CD4-positive, alpha-beta T cell (primary cell): ENCODE results near the gene ANLN. TPM values are rescaled to one million over a fixed set of nuclear protein-coding genes. Genes with fewer than 3 reads are reported as not detected.
"Not testable (repeated sequence)": the region's sequence is repeated elsewhere in the genome, so short reads cannot be mapped to it uniquely, and the experiment has no call there.

Experiments
- ATAC-seq: fragments of 200-7000 bp; cut with Tn5 transposase; one replicate; pipeline ENCODE4 v1.10.0; 2022; ENCODE audit warnings: mild to moderate bottlenecking; ENCODE audit not compliant: poor library complexity
- CTCF ChIA-PET: fragments of 350-600 bp; sonication (Branson Sonifier 250); formaldehyde crosslinking; loops from one replicate; lab custom pipeline; 2021; ENCODE audit warnings: antibody characterized with exemption, inconsistent platforms; lab: Charles Lee
- POLR2A ChIA-PET: fragments of 350-600 bp; sonication (Branson Sonifier 250); formaldehyde crosslinking; loops from one replicate; lab custom pipeline; 2021; ENCODE audit warnings: antibody characterized with exemption, inconsistent platforms; lab: Charles Lee
- DNase-seq, 14 experiments: peaks; one replicate each; pipeline ENCODE4 v3.0.0-alpha.2; 2013 to 2020; ENCODE audit warnings: mixed read lengths in 2 of 14
- H3K27ac ChIP-seq, 2 donors: one replicate each; pipeline versions ENCODE4 v1.5.1 to v1.7.0; 2013; ENCODE audit warnings: low read length in 2 of 2, low read depth in 1 of 2, mild to moderate bottlenecking in 1 of 2
- H3K27me3 ChIP-seq, 2 experiments: 1 replicate in 1 of 2; 2 replicates in 1 of 2; pipeline versions ENCODE4 v1.6.1 to v1.7.0; 2013; ENCODE audit warnings: low read length in 2 of 2, control low read depth in 1 of 2, mild to moderate bottlenecking in 1 of 2, moderate library complexity in 1 of 2; ENCODE audit not compliant: insufficient read depth in 2 of 2, control insufficient read depth in 1 of 2
- H3K36me3 ChIP-seq: one replicate; pipeline ENCODE4 v1.6.1; 2013; ENCODE audit warnings: low read length, control low read depth; ENCODE audit not compliant: insufficient read depth
- H3K4me1 ChIP-seq: one replicate; pipeline ENCODE4 v1.6.1; 2013; ENCODE audit warnings: low read length, control low read depth; ENCODE audit not compliant: insufficient read depth
- H3K4me3 ChIP-seq: one replicate; pipeline ENCODE4 v1.5.1; 2013; ENCODE audit warnings: mild to moderate bottlenecking, low read length, moderate library complexity
- H3K9me3 ChIP-seq, 2 experiments: 1 replicate in 1 of 2; 2 replicates in 1 of 2; pipeline versions ENCODE4 v1.6.1 to v1.7.0; 2013; ENCODE audit warnings: low read length in 2 of 2, mild to moderate bottlenecking in 2 of 2, control low read depth in 1 of 2, moderate library complexity in 1 of 2; ENCODE audit not compliant: control insufficient read depth in 1 of 2, insufficient read depth in 1 of 2
- H3K27ac Mint-ChIP-seq: one replicate; pipeline ENCODE4 v1.8.0; 2020; ENCODE audit warnings: mixed read lengths
- H3K27me3 Mint-ChIP-seq: one replicate; pipeline ENCODE4 v1.8.0; 2021; ENCODE audit warnings: mixed read lengths
- H3K36me3 Mint-ChIP-seq: one replicate; pipeline ENCODE4 v1.8.0; 2021; ENCODE audit warnings: low read depth, mixed read lengths
- H3K4me1 Mint-ChIP-seq: one replicate; pipeline ENCODE4 v1.8.0; 2021; ENCODE audit warnings: low read depth, mixed read lengths
- H3K4me3 Mint-ChIP-seq: one replicate; pipeline ENCODE4 v1.8.0; 2020; ENCODE audit warnings: mild to moderate bottlenecking, mixed read lengths
- H3K9me3 Mint-ChIP-seq: one replicate; pipeline ENCODE4 v1.8.0; 2020; ENCODE audit warnings: mixed read lengths
- intact Hi-C, 2 experiments: fragments of 100-400 bp; cut with DNase I in 1 of 2; cut with micrococcal nuclease in 1 of 2; formaldehyde crosslinking; loops; one replicate each; pipeline versions ENCODE4 v1.15.1 to v1.9.0; 2023 to 2025; cut with DNase I, micrococcal nuclease
- total RNA-seq, 174 experiments: library from RNA in 2 of 174; stranded (reverse) in 2 of 174; gene quantifications; one replicate each; pipeline ENCODE4 v1.2.3 and lab custom pipeline; 2021 to 2026
- TF ChIP-seq, protein P1 (sequence below): fragments of 200-600 bp; IDR thresholded peaks from one replicate; pipeline ENCODE4 v1.8.0; 2022; ENCODE audit warnings: antibody characterized with exemption, mild to moderate bottlenecking

Gene ANLN
- total RNA-seq, 2 experiments from 2014 or later, result 0.33 to 1.1 TPM

- no peaks in the 10 kb centered on the region for H3K36me3 Mint-ChIP-seq
- H3K27me3 ChIP-seq, result no peaks in the 10 kb centered on the region
- H3K4me1 Mint-ChIP-seq, result peaks cover 13% of the 10 kb centered on the region
- DNase-seq (no peak), ATAC-seq (no peak)
- H3K36me3 ChIP-seq, result no peaks in the 10 kb centered on the region
- no peak overlapping the region for H3K27ac Mint-ChIP-seq
- H3K4me1 ChIP-seq, result peaks cover 8% of the 10 kb centered on the region
- H3K27me3 Mint-ChIP-seq, result no peaks in the 10 kb centered on the region
- no peak overlapping the region for H3K4me3 Mint-ChIP-seq
- CTCF ChIA-PET, result interaction anchor here (1.5 to 2.3 kb wide), 2 partner anchors 9 to 720 kb away, joined by 3 to 9 read pairs; no protein-coding TSS in a partner anchor
- intact Hi-C loops, result no loop called here
- H3K9me3 Mint-ChIP-seq, result peaks cover 13% of the 10 kb centered on the region
- no peaks in the 10 kb centered on the region for H3K9me3 ChIP-seq
- H3K4me3 ChIP-seq, result no peak overlapping the region
- no peak overlapping the region for H3K27ac ChIP-seq
- TF ChIP-seq, protein P1, sequence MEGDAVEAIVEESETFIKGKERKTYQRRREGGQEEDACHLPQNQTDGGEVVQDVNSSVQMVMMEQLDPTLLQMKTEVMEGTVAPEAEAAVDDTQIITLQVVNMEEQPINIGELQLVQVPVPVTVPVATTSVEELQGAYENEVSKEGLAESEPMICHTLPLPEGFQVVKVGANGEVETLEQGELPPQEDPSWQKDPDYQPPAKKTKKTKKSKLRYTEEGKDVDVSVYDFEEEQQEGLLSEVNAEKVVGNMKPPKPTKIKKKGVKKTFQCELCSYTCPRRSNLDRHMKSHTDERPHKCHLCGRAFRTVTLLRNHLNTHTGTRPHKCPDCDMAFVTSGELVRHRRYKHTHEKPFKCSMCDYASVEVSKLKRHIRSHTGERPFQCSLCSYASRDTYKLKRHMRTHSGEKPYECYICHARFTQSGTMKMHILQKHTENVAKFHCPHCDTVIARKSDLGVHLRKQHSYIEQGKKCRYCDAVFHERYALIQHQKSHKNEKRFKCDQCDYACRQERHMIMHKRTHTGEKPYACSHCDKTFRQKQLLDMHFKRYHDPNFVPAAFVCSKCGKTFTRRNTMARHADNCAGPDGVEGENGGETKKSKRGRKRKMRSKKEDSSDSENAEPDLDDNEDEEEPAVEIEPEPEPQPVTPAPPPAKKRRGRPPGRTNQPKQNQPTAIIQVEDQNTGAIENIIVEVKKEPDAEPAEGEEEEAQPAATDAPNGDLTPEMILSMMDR, result no peak
- POLR2A ChIA-PET, result interaction anchor here (0.7 kb wide), 1 partner anchor 1112 kb away, joined by 4 read pairs; no protein-coding TSS in a partner anchor
Observed at GRCh38 chr7:36478745-36479144, 89.1 kb downstream of the ANLN start.

GRCh38 chr7:36483853-36484252 is 94.2 kb downstream of the ANLN start:
- not testable (repeated sequence) for H3K27me3 Mint-ChIP-seq
- H3K4me1 Mint-ChIP-seq, result peaks cover 13% of the 10 kb centered on the region

GRCh38 chr7:36484265-36484664 is 94.6 kb downstream of the ANLN start:
- Histone ChIP-seq H3K27ac (no peak overlapping the region), H3K4me3 (no peak overlapping the region), H3K9me3 (no peaks in the 10 kb centered on the region), H3K36me3 (no peaks in the 10 kb centered on the region), H3K4me1 (no peaks in the 10 kb centered on the region), H3K27me3 (no peaks in the 10 kb centered on the region)
- CTCF ChIA-PET, result interaction anchor here (1.3 kb wide), 1 partner anchor 698 kb away, joined by 5 read pairs; no protein-coding TSS in a partner anchor
- no peaks in the 10 kb centered on the region for H3K36me3 Mint-ChIP-seq
- no peak overlapping the region for H3K27ac Mint-ChIP-seq
- no peak for ATAC-seq
- TF ChIP-seq, protein P1, result no peak
- intact Hi-C loops, result no loop called here
- POLR2A ChIA-PET, result no interaction called here
- no peak overlapping the region for H3K4me3 Mint-ChIP-seq
- H3K27me3 Mint-ChIP-seq, result no peaks in the 10 kb centered on the region
- H3K4me1 Mint-ChIP-seq, result peaks cover 13% of the 10 kb centered on the region
- no peak for DNase-seq
- H3K9me3 Mint-ChIP-seq, result peaks cover 13% of the 10 kb centered on the region

More at GRCh38 chr7:36483853-36484252, 94.2 kb downstream of the ANLN start:
- CTCF ChIA-PET, H3K27me3 ChIP-seq, H3K27ac Mint-ChIP-seq, H3K36me3 Mint-ChIP-seq, H3K9me3 ChIP-seq, DNase-seq, H3K4me3 Mint-ChIP-seq, ATAC-seq, intact Hi-C loops, H3K4me1 ChIP-seq, POLR2A ChIA-PET, H3K4me3 ChIP-seq, H3K36me3 ChIP-seq, H3K27ac ChIP-seq: not testable (repeated sequence)
- peaks cover 13% of the 10 kb centered on the region for H3K9me3 Mint-ChIP-seq

DNA sequence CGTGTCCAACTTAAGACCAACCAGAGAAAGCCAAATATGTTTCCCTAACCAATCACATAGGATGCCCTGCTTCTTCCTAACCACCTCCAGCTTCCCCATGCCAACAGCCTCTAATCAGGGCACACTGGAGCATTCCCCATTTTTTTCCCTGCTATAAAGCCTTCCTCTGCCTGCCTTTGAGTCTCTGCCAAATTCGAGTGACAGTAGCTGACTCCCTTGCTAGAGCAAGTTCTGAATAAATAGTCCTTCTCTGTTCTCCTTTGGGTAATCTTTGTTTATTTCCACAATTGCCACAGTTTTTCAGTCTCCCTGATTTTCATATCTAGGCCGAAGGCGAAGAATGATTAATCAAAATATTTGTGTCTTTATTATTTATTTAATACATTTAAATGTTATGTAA is 96.7 kb downstream of the ANLN start:
- no peak overlapping the region for H3K27ac ChIP-seq
- H3K27me3 Mint-ChIP-seq, result no peaks in the 10 kb centered on the region
- H3K4me3 ChIP-seq, result no peak overlapping the region
- CTCF ChIA-PET, result interaction anchor here (1.3 to 2.3 kb wide), 2 partner anchors 692 to 698 kb away, joined by 4 to 21 read pairs; no protein-coding TSS in a partner anchor
- H3K9me3 ChIP-seq, result no peaks in the 10 kb centered on the region
- intact Hi-C loops, result loop anchor here in 1 of 2 experiments (5.0 kb wide), 2 partner anchors 716 to 1011 kb away; no protein-coding TSS in a partner anchor
- H3K27ac Mint-ChIP-seq, result no peak overlapping the region
- POLR2A ChIA-PET, result no interaction called here
- no peaks in the 10 kb centered on the region for H3K36me3 Mint-ChIP-seq
- DNase-seq (no peak), ATAC-seq (no peak)
- H3K4me1 Mint-ChIP-seq, result no peaks in the 10 kb centered on the region
- H3K9me3 Mint-ChIP-seq, result peaks cover 2% of the 10 kb centered on the region
- H3K36me3 ChIP-seq, result no peaks in the 10 kb centered on the region
- TF ChIP-seq, protein P1, result no peak
- no peaks in the 10 kb centered on the region for H3K4me1 ChIP-seq
- H3K4me3 Mint-ChIP-seq, result no peak overlapping the region
- no peaks in the 10 kb centered on the region for H3K27me3 ChIP-seq
